IMR-90 (cell line): ENCODE data around the gene PRRC2A. TPM values are rescaled to one million over a fixed set of nuclear protein-coding genes. Genes with fewer than 3 reads are reported as not detected.

Experiments
- ATAC-seq: fragments of 200-7000 bp; cut with Tn5 transposase; 2 replicates; pipeline ENCODE4 v1.9.1; 2020; ENCODE audit warnings: low read depth, mild to moderate bottlenecking, moderate library complexity
- BruUV-seq: library from RNA; stranded (reverse); fragments of 400-500 nt; replicated peaks from 2 replicates; lab custom pipeline; 2021; lab: Mats Ljungman, UMichigan
- CTCF ChIA-PET: fragments of 300-600 bp; formaldehyde crosslinking; extraction: SDS; loops from one replicate; lab custom pipeline; 2021; ENCODE audit warnings: antibody characterized with exemption; lab: Yijun Ruan, JAX
- POLR2A ChIA-PET: fragments of 300-600 bp; sonication (Branson Sonifier 250); formaldehyde crosslinking; loops from one replicate; lab custom pipeline; 2022; ENCODE audit warnings: antibody characterized with exemption; ENCODE audit not compliant: unreplicated experiment; lab: Charles Lee
- DNase-seq: peaks from one replicate; pipeline ENCODE4 v3.0.0; 2013
- H2AFZ ChIP-seq: replicated peaks from 2 replicates; pipeline ENCODE3; 2013; ENCODE audit warnings: low read length, mild to moderate bottlenecking; ENCODE audit not compliant: poor library complexity
- H2AK5ac ChIP-seq: 2 replicates; pipeline ENCODE4 v1.6.1; 2013; ENCODE audit warnings: low read depth, low read length, inconsistent platforms
- H2AK9ac ChIP-seq: replicated peaks from 2 replicates; pipeline ENCODE3; 2013; ENCODE audit warnings: mild to moderate bottlenecking, low read depth, low read length, moderate library complexity; ENCODE audit not compliant: poor library complexity
- H2BK120ac ChIP-seq: 2 replicates; pipeline ENCODE4 v1.6.1; 2013; ENCODE audit warnings: low read depth, low read length, inconsistent platforms
- H2BK15ac ChIP-seq: 3 replicates; pipeline ENCODE4 v1.6.1; 2013; ENCODE audit warnings: low read depth, low read length, inconsistent platforms
- H2BK20ac ChIP-seq: 2 replicates; pipeline ENCODE4 v1.6.1; 2013; ENCODE audit warnings: low read depth, mild to moderate bottlenecking, inconsistent platforms, low read length, moderate library complexity
- H2BK5ac ChIP-seq: 2 replicates; pipeline ENCODE4 v1.6.1; 2013; ENCODE audit warnings: mild to moderate bottlenecking, low read depth, low read length, inconsistent platforms; ENCODE audit not compliant: poor library complexity, severe bottlenecking
- H3K14ac ChIP-seq: replicated peaks from 2 replicates; pipeline ENCODE4 v1.6.1; 2013; ENCODE audit warnings: low read depth, low read length, inconsistent platforms
- H3K18ac ChIP-seq: 2 replicates; pipeline ENCODE4 v1.6.1; 2013; ENCODE audit warnings: low read depth, low read length, control low read depth
- H3K23ac ChIP-seq: 2 replicates; pipeline ENCODE4 v1.6.1; 2013; ENCODE audit warnings: low read depth, low read length, inconsistent platforms
- H3K27ac ChIP-seq: 2 replicates; pipeline ENCODE4 v1.5.1; 2013; ENCODE audit warnings: mild to moderate bottlenecking, control low read depth, low read length; ENCODE audit not compliant: insufficient read depth
- H3K27me3 ChIP-seq: 2 replicates; pipeline ENCODE4 v1.6.1; 2013; ENCODE audit warnings: low read length; ENCODE audit not compliant: control insufficient read depth, insufficient read depth
- H3K36me3 ChIP-seq: 2 replicates; pipeline ENCODE4 v1.6.1; 2013; ENCODE audit warnings: low read length, mixed read lengths; ENCODE audit not compliant: control insufficient read depth, insufficient read depth
- H3K4ac ChIP-seq: 2 replicates; pipeline ENCODE4 v1.6.1; 2013; ENCODE audit warnings: low read depth, low read length, inconsistent platforms
- H3K4me1 ChIP-seq: 2 replicates; pipeline ENCODE4 v1.6.1; 2013; ENCODE audit warnings: low read length, mixed read lengths; ENCODE audit not compliant: control insufficient read depth, insufficient read depth
- H3K4me2 ChIP-seq: 2 replicates; pipeline ENCODE4 v1.6.1; 2013; ENCODE audit warnings: low read depth, mild to moderate bottlenecking, control low read depth, low read length, moderate library complexity
- H3K4me3 ChIP-seq: 2 replicates; pipeline ENCODE4 v1.5.1; 2013; ENCODE audit warnings: low read depth, mild to moderate bottlenecking, control low read depth, low read length, moderate library complexity; ENCODE audit not compliant: insufficient read depth
- H3K56ac ChIP-seq: 2 replicates; pipeline ENCODE4 v1.6.1; 2013; ENCODE audit warnings: low read length, inconsistent platforms; ENCODE audit not compliant: insufficient read depth; ENCODE audit errors: extremely low read depth
- H3K79me1 ChIP-seq, 2 experiments: 2 replicates each; pipeline ENCODE4 v1.6.1; 2013; ENCODE audit warnings: low read length in 2 of 2, inconsistent platforms in 1 of 2, low read depth in 1 of 2
- H3K9ac ChIP-seq: 2 replicates; pipeline ENCODE4 v1.6.1; 2013; ENCODE audit warnings: low read depth, low read length, control low read depth
- H3K9me1 ChIP-seq: 2 replicates; pipeline ENCODE4 v1.6.1; 2013; ENCODE audit warnings: low read length, inconsistent platforms; ENCODE audit not compliant: insufficient read depth
- H3K9me3 ChIP-seq: 2 replicates; pipeline ENCODE4 v1.6.1; 2013; ENCODE audit warnings: low read length; ENCODE audit not compliant: control insufficient read depth, insufficient read depth
- H4K20me1 ChIP-seq: 2 replicates; pipeline ENCODE4 v1.6.1; 2013; ENCODE audit warnings: low read length, inconsistent platforms; ENCODE audit not compliant: insufficient read depth
- H4K5ac ChIP-seq: 2 replicates; pipeline ENCODE4 v1.6.1; 2013; ENCODE audit warnings: mild to moderate bottlenecking, low read depth, low read length, control low read depth
- H4K8ac ChIP-seq, 2 experiments: 2 replicates each; pipeline ENCODE4 v1.6.1; 2013; ENCODE audit warnings: low read depth in 2 of 2, low read length in 2 of 2, control low read depth in 1 of 2, inconsistent platforms in 1 of 2
- H4K91ac ChIP-seq: 2 replicates; pipeline ENCODE4 v1.6.1; 2013; ENCODE audit warnings: low read depth, low read length, inconsistent platforms; ENCODE audit not compliant: insufficient read depth
- POLR2A ChIP-seq: IDR thresholded peaks from 2 replicates; pipeline ENCODE4 v1.6.1; 2012; ENCODE audit warnings: mild to moderate bottlenecking, low read depth, low read length
- RCOR1 ChIP-seq: IDR thresholded peaks from 2 replicates; pipeline ENCODE4 v1.6.1; 2012; ENCODE audit warnings: mild to moderate bottlenecking, low read length, improper control_type of control experiment; ENCODE audit not compliant: insufficient replicate concordance
- WGBS, 2 experiments: methylation state at CpG; one replicate each; pipeline versions ENCODE4 v1.1.5 to v1.1.7; 2013; ENCODE audit warnings: missing lambda C conversion rate in 2 of 2; ENCODE audit not compliant: insufficient read length in 1 of 2; ENCODE audit errors: extremely low coverage in 2 of 2; 5-methylcytosine and 5-hydroxymethylcytosine counted together
- dilution Hi-C: fragments of 300-500 bp; cut with HindIII; formaldehyde crosslinking; loops from one replicate; pipeline ENCODE4 v1.14.3; 2018; ENCODE audit warnings: low sequenced_read_pairs; ENCODE audit not compliant: unreplicated experiment
- in situ Hi-C: fragments of 300-500 bp; cut with MboI; formaldehyde crosslinking; loops from 3 replicates; pipeline ENCODE4 v1.14.3; 2019; ENCODE audit warnings: low sequenced_read_pairs, inconsistent platforms, mixed read lengths
- intact Hi-C: fragments of 100-400 bp; cut with micrococcal nuclease; formaldehyde crosslinking; loops from 2 replicates; pipeline ENCODE4 v1.10.0; 2022
- polyA plus RNA-seq, 3 experiments: library from polyadenylated mRNA; depleted of rRNA; stranded (reverse); fragments of >200 nt; gene quantifications; 2 replicates each; pipeline ENCODE4 v1.2.3, GENCODE V29; 2012; ENCODE audit warnings: low replicate concordance in 1 of 3
- total RNA-seq: library from RNA; depleted of rRNA; stranded (reverse); fragments of >200 nt; gene quantifications from 2 replicates; pipeline ENCODE4 v1.2.3, GENCODE V29; 2012

Gene PRRC2A
- total and polyA plus RNA-seq, 2 of the 4 experiments (the other 2 are of a cell fraction): 7.7 to 88.6 TPM

DNA sequence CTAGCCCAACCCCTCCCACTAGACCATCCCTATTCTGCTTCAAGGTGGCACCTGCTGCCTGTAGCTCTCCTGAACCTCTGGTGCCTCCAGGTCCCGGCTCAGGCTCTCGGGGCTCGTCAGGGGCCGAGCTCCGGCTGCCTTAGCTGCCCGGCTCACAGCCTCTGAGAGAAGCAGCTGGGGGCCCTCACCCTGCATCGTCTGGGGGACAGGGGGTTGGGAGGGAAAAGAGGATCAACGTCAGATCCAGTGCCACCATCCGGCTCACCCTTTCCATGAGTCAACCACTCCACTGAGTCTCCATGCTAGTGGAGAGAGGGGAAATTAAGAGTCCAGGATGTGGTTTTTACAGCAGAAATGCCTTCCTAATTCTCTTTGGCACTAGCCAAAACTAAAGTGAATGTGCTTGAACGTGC is 18.9 kb downstream of the PRRC2A start:
- WGBS, 2 experiments: no CpG with 5 or more reads among the region's 10 CpGs
- 0 out of 2 replicates have a peak, but pooled peaks have one; percentile 9 for TF ChIP-seq POLR2A
- TF ChIP-seq RCOR1: no peak
- ATAC-seq (peak; percentile 55), DNase-seq (peak; percentile 56)
- H3K27ac ChIP-seq: no peak overlapping the region; the same call in 1 of the 2 replicates
- H4K8ac ChIP-seq: no peak overlapping the region
- in situ Hi-C loops (no loop called here), intact Hi-C loops (no loop called here), dilution Hi-C loops (no loop called here)
- peaks cover 15 to 18% of the 10 kb centered on the region in 2 experiments for H3K79me1 ChIP-seq
- no peak overlapping the region for H3K4me2 ChIP-seq
- no peaks in the 10 kb centered on the region for H3K9me3 ChIP-seq
- no peaks in the 10 kb centered on the region; the same call in 1 of the 2 replicates for H3K4me1 ChIP-seq
- no peak overlapping the region for H3K14ac ChIP-seq
- CTCF ChIA-PET: no interaction called here
- H3K18ac ChIP-seq: no peak overlapping the region
- no peak overlapping the region for H4K5ac ChIP-seq
- H3K4ac ChIP-seq: no peak overlapping the region
- no peak overlapping the region for H3K23ac ChIP-seq
- no peak overlapping the region for H3K56ac ChIP-seq
- no peak overlapping the region for H2BK20ac ChIP-seq
- peak overlapping the region; percentile 28 for H2AFZ ChIP-seq
- H2BK5ac ChIP-seq: peak overlapping the region; percentile 3
- H3K27me3 ChIP-seq: no peaks in the 10 kb centered on the region
- no peak overlapping the region for H2AK5ac ChIP-seq
- no peaks in the 10 kb centered on the region for H3K9me1 ChIP-seq
- no peak overlapping the region for H2BK120ac ChIP-seq
- BruUV-seq: no TSS peak
- peaks cover 14% of the 10 kb centered on the region for H4K20me1 ChIP-seq
- no peak overlapping the region for H4K91ac ChIP-seq
- POLR2A ChIA-PET: interaction anchor here (0.7 to 1.3 kb wide), 2 partner anchors 21 to 69 kb away, joined by 3 to 5 read pairs; partner anchors contain the start of gene C6orf47
- H3K4me3 ChIP-seq: no peak overlapping the region
- peak overlapping the region; percentile 71 for H2AK9ac ChIP-seq
- no peak overlapping the region for H3K9ac ChIP-seq
- H3K36me3 ChIP-seq: peaks cover 81% of the 10 kb centered on the region
- H2BK15ac ChIP-seq: no peak overlapping the region
